ENCODE data around the gene EIF4E.
"Not testable (repeated sequence)": the region's sequence is repeated elsewhere in the genome, so short reads cannot be mapped to it uniquely, and the experiment has no call there.

Gene EIF4E, protein sequence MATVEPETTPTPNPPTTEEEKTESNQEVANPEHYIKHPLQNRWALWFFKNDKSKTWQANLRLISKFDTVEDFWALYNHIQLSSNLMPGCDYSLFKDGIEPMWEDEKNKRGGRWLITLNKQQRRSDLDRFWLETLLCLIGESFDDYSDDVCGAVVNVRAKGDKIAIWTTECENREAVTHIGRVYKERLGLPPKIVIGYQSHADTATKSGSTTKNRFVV

GRCh38 chr4:98928505-98929340, at the start of gene EIF4E:
Gene EIF4E (minus strand): TSS chr4:98929133. CDS start chr4:98929112, 21 bp downstream.
- DNase-seq (ENCODE audit: low spot score), result peak; percentile 98

- no peak for DNase-seq (ENCODE audit: low spot score)
These were observed 48.6 kb upstream of the EIF4E start for GRCh38 chr4:98977557-98977956.

GRCh38 chr4:98976716-98977115, 47.8 kb upstream of the EIF4E start:
- no peak for DNase-seq (ENCODE audit: low spot score)

GRCh38 chr4:98969878-98970785, 41.2 kb upstream of the EIF4E start:
- DNase-seq (ENCODE audit: low spot score), result no peak

- no peak for DNase-seq (ENCODE audit: low spot score)
These were observed 38.9 kb upstream of the EIF4E start for GRCh38 chr4:98967786-98968329.

- DNase-seq (ENCODE audit: low spot score), result no peak
These were observed 38.0 kb upstream of the EIF4E start for GRCh38 chr4:98966926-98967325.

DNA sequence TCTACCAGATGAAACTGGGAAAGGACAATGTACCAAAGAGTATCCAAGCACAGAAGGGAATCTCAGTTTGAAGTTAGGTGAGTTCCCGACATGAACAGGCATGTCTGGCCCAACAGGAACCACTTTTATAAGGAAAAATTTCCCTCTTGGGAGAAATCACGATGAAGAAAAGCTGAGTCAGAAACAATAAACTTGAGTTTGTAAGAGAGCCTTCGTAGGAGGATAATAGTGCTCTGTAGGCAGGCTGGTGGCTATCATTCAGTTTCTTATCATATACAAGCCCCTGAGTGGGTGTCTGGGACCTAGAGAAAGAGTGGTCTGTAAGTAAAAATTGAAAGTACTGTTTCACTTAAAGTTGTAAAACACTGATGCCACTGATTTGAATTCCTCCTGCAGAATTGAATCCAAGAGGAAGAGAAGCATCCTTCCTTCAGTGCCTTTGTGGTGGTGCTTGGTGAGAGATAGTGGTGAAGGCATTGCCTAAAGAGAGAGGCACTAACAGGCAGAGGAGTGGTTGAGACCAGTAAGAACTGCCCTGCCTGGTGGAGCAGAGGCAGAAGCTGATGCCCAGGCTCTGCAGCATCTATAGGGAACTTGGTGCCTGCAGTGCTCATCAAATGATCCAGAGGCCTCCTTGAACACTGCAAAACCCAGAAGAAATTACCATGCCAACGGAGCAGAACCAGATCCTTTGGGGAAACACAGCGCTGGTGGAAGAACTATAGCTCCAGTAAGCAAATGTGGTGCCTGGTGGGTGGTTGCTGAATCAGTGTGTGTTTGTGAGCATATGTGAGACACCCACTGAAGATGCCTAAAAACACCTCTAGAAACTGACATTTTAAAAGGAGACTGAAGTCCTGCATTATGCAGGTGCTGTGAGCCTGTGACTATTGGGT, 34.9 kb upstream of the EIF4E start:
- DNase-seq (ENCODE audit: low spot score), result no peak

- DNase-seq (ENCODE audit: low spot score), result no peak
These were observed 32.8 kb upstream of the EIF4E start for GRCh38 chr4:98961770-98962169.

GRCh38 chr4:98959411-98959810, 30.5 kb upstream of the EIF4E start:
- no peak for DNase-seq (ENCODE audit: low spot score)

DNA sequence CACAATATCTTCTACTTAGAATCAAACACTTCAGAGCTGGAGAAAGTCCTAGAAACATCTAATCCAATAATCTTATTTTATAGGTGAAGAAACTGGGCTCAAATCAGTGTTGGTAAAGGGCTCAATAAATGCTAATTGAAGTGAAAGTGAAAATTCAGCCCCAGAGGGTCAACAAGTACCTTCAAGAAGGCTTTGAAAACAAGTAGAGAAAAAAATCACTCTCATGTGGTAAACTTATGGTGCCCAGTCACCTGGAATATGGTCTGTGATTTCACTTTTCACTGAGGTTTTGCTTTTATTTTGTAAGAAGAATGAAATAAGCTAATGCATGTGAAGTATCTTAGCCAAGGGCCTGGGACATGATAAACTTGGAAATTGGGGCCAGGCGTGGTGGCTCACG, 29.1 kb upstream of the EIF4E start:
- DNase-seq (ENCODE audit: low spot score), result no peak

GRCh38 chr4:98955229-98955628, 26.3 kb upstream of the EIF4E start:
- DNase-seq (ENCODE audit: low spot score), result no peak

DNA sequence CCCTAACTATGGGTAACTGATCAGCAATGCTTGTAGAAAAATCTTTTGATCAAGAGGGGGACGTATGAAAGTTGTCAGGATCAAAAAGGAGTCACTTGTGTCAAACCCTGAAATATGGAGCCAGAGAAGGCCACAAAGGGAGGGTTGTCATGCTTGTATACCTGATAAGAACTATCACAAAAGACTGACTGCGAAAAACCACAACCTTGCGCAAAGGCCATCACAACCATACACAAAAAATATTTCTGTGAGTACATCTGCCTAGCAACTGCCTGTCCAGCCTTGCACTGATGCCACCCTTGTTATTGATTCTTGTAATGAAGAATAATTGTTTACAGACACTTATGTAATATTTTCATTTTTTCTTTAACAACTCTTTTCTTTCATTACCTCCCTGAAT, 22.8 kb upstream of the EIF4E start:
- DNase-seq (ENCODE audit: low spot score), result no peak

GRCh38 chr4:98950925-98951324, 22.0 kb upstream of the EIF4E start:
- DNase-seq (ENCODE audit: low spot score), result peak; percentile 72

DNA sequence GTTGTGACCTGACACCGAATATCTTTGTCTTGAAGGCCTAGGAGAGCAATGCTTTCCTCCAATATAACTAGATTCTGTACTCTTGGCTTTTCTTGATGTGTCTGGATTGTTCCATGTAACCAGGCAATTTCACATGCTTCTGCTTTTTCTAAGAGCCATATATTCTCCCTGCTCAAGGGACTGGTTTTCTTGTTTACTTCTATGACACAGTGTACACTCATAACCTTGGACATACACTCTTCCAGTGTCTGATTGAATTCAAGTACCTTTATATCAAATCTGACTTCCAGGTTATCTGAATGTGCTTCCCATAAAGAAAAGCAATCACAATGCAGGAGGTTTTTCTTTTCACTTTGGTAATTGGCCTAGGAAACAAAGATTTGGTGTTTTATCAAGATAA, 17.4 kb upstream of the EIF4E start:
- no peak for DNase-seq (ENCODE audit: low spot score)

GRCh38 chr4:98945297-98945850, 16.4 kb upstream of the EIF4E start:
- no peak for DNase-seq (ENCODE audit: low spot score)

DNA sequence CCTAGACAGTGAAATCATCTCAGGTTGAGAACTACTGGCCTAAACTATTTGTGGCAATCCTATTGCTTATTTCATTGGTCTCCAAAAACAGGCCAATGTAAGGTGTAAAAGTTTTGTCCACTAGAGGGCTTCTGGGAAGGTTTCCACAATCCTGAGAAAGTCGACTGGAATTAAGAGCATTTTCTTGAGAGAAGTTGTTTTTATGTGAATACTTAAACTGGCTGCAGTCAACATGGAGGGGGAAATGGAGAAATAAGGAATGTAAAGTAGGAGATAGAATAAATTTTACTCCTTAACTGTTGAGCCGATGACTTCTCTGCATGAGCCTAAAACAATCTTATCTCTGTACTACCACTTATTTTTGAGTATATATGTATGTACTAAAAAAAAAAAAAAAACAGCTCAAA, 11.0 kb upstream of the EIF4E start:
- DNase-seq (ENCODE audit: low spot score), result peak; percentile 67

GRCh38 chr4:98939438-98939837, 10.5 kb upstream of the EIF4E start:
- DNase-seq (ENCODE audit: low spot score), result no peak

DNA sequence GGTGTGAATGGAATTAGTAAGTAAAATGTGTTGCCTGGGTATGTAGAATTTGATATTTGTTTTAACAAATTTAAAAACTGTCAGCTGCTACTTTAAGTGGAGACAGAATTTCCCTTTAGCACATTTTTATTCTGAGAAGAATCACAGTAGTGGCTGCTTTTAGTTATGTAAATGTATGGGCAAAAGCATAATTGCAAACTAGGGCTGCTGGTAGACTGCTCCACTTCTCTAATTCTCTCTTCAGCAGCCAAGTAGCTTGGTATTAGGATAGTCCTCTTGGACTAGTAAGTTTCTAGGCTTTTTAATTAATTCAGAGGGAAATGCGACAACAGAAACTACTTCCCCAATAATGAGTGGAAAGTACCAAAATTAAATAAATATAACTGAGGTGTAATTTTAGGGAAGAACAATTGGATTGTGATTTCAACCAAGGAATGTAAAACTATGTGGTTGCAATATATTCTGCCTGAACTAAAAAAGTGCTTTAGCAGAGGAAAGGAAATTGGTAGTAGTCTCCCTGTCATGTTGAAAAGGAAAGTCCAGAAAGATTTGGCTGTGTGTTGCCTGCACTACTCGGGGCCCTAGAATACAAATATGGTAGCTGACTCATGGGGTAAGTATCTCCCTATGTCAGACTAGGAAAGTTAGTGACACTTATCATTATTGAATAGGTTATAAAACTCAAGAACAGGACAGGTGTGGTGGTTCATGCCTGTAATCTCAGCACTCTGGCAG, 9.2 kb upstream of the EIF4E start:
- no peak for DNase-seq (ENCODE audit: low spot score)

- no peak for DNase-seq (ENCODE audit: low spot score)
These were observed 6.7 kb upstream of the EIF4E start for GRCh38 chr4:98935633-98936032.

DNA sequence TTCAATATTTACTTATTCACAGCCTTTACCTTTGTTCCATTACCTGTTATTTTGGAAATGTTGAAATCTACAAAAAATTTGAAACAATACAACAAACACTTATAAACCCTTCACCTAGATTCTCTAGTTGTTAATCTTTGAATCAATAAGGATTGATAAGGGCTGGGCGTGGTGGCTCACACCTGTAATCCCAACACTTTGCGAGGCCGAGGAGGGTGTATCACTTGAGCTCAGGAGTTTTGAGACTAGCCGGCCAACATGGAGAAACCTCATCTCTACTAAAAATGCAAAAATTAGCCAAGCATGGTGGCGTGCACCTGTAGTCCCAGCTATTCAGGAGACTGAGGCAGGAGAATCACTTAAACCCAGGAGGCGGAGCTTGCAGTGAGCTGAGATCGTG, 5.9 kb upstream of the EIF4E start:
- not testable (repeated sequence) for DNase-seq (ENCODE audit: low spot score)
